MM.1S (cell line): ENCODE results near the gene SPPL2C.

Source experiments
- CTCF ChIP-seq: fragments of 300-600 bp; sonication (generic); IDR thresholded peaks from 2 replicates; pipeline ENCODE4 v1.5.1; 2016; ENCODE audit warnings: antibody characterized with exemption, low read length, mixed read lengths
- EZH2phosphoT487 ChIP-seq: fragments of 300-600 bp; sonication (generic); IDR thresholded peaks from 2 replicates; pipeline ENCODE4 v1.6.1; 2018; ENCODE audit warnings: antibody characterized with exemption, low read length

GRCh38 chr17:45854209-45854608, 9.5 kb downstream of the SPPL2C start:
- TF ChIP-seq CTCF (no peak), EZH2phosphoT487 (no peak)
